Measurements from ENCODE around the gene NXF1. TPM values are rescaled to one million over a fixed set of nuclear protein-coding genes. Genes with fewer than 3 reads are reported as not detected.
A peak's percentile ranks its signal among the peaks of the same experiment; 100 is the strongest.

The NXF1 gene
- total and polyA plus RNA-seq, 10 of the 15 experiments (the other 5 are each of a cell fraction or from before 2014, with no cell fraction given) = 20.7 to 84.9 (median 40.6) TPM

DNA sequence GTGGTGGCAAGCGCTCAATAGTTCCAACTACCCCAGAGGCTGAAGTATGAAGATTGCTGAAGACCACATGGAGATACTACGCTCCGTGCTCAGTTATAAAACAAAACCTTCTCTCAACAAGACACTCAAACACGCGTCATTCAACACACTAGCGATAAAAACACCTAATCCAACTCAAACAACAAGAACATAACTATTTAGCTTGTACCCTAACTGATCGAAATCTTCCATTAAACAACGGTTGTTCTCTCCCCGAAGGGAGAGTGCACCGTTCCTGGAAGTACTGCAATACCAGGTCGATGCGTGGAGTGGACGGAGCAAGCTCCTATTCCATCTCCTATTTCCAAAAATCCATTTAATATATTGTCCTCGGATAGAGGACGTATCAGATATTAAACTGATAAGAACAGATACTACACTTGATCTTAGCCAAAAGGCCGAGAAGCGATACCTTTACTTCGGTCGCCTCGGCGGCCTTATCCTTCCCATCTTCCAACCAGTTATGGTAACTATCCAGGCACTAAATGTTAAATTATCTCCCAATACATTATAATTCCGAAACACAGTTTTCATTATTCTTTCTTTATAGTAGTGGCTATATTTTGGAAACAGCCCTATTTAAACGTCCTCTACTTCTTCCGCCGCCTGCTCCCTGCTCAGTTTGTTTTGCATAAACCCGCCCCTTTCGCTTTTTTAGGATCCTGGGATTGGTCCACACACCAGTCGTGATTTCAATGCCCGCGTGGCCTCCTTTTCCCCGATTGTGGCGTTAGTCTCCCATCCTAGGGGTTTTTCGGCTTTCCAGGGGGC, 36.3 kb upstream of the NXF1 start (continued):
- TF ChIP-seq, protein P1, sequence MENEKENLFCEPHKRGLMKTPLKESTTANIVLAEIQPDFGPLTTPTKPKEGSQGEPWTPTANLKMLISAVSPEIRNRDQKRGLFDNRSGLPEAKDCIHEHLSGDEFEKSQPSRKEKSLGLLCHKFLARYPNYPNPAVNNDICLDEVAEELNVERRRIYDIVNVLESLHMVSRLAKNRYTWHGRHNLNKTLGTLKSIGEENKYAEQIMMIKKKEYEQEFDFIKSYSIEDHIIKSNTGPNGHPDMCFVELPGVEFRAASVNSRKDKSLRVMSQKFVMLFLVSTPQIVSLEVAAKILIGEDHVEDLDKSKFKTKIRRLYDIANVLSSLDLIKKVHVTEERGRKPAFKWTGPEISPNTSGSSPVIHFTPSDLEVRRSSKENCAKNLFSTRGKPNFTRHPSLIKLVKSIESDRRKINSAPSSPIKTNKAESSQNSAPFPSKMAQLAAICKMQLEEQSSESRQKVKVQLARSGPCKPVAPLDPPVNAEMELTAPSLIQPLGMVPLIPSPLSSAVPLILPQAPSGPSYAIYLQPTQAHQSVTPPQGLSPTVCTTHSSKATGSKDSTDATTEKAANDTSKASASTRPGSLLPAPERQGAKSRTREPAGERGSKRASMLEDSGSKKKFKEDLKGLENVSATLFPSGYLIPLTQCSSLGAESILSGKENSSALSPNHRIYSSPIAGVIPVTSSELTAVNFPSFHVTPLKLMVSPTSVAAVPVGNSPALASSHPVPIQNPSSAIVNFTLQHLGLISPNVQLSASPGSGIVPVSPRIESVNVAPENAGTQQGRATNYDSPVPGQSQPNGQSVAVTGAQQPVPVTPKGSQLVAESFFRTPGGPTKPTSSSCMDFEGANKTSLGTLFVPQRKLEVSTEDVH (IDR thresholded peaks at IDR 0.05; ENCODE audit: low read depth, partially characterized antibody) = peak; percentile 58
- peak; percentile 97 for TF ChIP-seq CREM (IDR thresholded peaks at IDR 0.05; ENCODE audit: low read depth)
- no peak; the same call in 1 of the 2 replicates for TF ChIP-seq SIN3A (IDR thresholded peaks at IDR 0.05; ENCODE audit: low read depth, low read length)
- TF ChIP-seq BCL11A (IDR thresholded peaks at IDR 0.05; ENCODE audit: low read depth, low read length) = peak; percentile 93
- TF ChIP-seq, protein P2, sequence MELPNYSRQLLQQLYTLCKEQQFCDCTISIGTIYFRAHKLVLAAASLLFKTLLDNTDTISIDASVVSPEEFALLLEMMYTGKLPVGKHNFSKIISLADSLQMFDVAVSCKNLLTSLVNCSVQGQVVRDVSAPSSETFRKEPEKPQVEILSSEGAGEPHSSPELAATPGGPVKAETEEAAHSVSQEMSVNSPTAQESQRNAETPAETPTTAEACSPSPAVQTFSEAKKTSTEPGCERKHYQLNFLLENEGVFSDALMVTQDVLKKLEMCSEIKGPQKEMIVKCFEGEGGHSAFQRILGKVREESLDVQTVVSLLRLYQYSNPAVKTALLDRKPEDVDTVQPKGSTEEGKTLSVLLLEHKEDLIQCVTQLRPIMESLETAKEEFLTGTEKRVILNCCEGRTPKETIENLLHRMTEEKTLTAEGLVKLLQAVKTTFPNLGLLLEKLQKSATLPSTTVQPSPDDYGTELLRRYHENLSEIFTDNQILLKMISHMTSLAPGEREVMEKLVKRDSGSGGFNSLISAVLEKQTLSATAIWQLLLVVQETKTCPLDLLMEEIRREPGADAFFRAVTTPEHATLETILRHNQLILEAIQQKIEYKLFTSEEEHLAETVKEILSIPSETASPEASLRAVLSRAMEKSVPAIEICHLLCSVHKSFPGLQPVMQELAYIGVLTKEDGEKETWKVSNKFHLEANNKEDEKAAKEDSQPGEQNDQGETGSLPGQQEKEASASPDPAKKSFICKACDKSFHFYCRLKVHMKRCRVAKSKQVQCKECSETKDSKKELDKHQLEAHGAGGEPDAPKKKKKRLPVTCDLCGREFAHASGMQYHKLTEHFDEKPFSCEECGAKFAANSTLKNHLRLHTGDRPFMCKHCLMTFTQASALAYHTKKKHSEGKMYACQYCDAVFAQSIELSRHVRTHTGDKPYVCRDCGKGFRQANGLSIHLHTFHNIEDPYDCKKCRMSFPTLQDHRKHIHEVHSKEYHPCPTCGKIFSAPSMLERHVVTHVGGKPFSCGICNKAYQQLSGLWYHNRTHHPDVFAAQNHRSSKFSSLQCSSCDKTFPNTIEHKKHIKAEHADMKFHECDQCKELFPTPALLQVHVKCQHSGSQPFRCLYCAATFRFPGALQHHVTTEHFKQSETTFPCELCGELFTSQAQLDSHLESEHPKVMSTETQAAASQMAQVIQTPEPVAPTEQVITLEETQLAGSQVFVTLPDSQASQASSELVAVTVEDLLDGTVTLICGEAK (IDR thresholded peaks at IDR 0.05; ENCODE audit: borderline replicate concordance) = peak; percentile 41
- TF ChIP-seq, protein P3, sequence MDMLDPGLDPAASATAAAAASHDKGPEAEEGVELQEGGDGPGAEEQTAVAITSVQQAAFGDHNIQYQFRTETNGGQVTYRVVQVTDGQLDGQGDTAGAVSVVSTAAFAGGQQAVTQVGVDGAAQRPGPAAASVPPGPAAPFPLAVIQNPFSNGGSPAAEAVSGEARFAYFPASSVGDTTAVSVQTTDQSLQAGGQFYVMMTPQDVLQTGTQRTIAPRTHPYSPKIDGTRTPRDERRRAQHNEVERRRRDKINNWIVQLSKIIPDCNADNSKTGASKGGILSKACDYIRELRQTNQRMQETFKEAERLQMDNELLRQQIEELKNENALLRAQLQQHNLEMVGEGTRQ (IDR thresholded peaks at IDR 0.05; ENCODE audit: borderline replicate concordance, low read depth, low read length) = no peak
- TF ChIP-seq CHD1 (IDR thresholded peaks at IDR 0.05; ENCODE audit: low read depth, low read length) = peak; percentile 79; the same call in 1 of the 2 replicates
- no peak for TF ChIP-seq SIX5 (IDR thresholded peaks at IDR 0.05; ENCODE audit: low read depth, low read length, severe bottlenecking)
- no peak for TF ChIP-seq SREBF2 (IDR thresholded peaks at IDR 0.05; ENCODE audit: low read length)
- TF ChIP-seq YY1 (IDR thresholded peaks at IDR 0.05; ENCODE audit: low read depth, low read length) = peak; percentile 89
- TF ChIP-seq, protein P4, sequence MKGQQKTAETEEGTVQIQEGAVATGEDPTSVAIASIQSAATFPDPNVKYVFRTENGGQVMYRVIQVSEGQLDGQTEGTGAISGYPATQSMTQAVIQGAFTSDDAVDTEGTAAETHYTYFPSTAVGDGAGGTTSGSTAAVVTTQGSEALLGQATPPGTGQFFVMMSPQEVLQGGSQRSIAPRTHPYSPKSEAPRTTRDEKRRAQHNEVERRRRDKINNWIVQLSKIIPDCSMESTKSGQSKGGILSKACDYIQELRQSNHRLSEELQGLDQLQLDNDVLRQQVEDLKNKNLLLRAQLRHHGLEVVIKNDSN (IDR thresholded peaks at IDR 0.05; ENCODE audit: borderline replicate concordance, extremely low read length, insufficient read depth, low read depth, low read length) = peak; percentile 10
- TF ChIP-seq, protein P5, sequence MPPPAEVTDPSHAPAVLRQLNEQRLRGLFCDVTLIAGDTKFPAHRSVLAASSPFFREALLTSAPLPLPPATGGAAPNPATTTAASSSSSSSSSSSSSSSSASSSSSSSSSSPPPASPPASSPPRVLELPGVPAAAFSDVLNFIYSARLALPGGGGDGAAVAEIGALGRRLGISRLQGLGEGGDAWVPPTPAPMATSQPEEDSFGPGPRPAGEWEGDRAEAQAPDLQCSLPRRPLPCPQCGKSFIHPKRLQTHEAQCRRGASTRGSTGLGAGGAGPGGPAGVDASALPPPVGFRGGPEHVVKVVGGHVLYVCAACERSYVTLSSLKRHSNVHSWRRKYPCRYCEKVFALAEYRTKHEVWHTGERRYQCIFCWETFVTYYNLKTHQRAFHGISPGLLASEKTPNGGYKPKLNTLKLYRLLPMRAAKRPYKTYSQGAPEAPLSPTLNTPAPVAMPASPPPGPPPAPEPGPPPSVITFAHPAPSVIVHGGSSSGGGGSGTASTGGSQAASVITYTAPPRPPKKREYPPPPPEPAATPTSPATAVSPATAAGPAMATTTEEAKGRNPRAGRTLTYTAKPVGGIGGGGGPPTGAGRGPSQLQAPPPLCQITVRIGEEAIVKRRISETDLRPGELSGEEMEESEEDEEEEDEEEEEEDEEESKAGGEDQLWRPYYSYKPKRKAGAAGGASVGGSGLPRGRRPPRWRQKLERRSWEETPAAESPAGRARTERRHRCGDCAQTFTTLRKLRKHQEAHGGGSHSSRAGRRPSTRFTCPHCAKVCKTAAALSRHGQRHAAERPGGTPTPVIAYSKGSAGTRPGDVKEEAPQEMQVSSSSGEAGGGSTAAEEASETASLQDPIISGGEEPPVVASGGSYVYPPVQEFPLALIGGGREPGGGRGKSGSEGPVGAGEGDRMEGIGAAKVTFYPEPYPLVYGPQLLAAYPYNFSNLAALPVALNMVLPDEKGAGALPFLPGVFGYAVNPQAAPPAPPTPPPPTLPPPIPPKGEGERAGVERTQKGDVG (CRISPR knock-in tag; IDR thresholded peaks at IDR 0.05) = peak; percentile 100
- TF ChIP-seq, protein P6, sequence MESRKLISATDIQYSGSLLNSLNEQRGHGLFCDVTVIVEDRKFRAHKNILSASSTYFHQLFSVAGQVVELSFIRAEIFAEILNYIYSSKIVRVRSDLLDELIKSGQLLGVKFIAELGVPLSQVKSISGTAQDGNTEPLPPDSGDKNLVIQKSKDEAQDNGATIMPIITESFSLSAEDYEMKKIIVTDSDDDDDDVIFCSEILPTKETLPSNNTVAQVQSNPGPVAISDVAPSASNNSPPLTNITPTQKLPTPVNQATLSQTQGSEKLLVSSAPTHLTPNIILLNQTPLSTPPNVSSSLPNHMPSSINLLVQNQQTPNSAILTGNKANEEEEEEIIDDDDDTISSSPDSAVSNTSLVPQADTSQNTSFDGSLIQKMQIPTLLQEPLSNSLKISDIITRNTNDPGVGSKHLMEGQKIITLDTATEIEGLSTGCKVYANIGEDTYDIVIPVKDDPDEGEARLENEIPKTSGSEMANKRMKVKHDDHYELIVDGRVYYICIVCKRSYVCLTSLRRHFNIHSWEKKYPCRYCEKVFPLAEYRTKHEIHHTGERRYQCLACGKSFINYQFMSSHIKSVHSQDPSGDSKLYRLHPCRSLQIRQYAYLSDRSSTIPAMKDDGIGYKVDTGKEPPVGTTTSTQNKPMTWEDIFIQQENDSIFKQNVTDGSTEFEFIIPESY (IDR thresholded peaks at IDR 0.05) = peak; percentile 95
- TF ChIP-seq FOXM1 (IDR thresholded peaks at IDR 0.05; ENCODE audit: low read depth, low read length) = peak; percentile 99
